Type B pancreatic cell (in vitro differentiated cells): ENCODE data around the gene PNP. TPM values are rescaled to one million over a fixed set of nuclear protein-coding genes. Genes with fewer than 3 reads are reported as not detected.
"Not testable (repeated sequence)": the region's sequence is repeated elsewhere in the genome, so short reads cannot be mapped to it uniquely, and the experiment has no call there.

Experiments
- DNase-seq: peaks from one replicate; pipeline ENCODE4 v3.0.0; 2021; ENCODE audit warnings: mixed read lengths; ENCODE audit not compliant: unreplicated experiment; ENCODE audit errors: extremely low spot score
- H3K27ac Mint-ChIP-seq: 2 replicates; pipeline ENCODE4 v1.8.0; 2021; ENCODE audit warnings: mild to moderate bottlenecking, mixed read lengths
- H3K27me3 Mint-ChIP-seq: 2 replicates; pipeline ENCODE4 v1.8.0; 2021; ENCODE audit warnings: mixed read lengths
- H3K36me3 Mint-ChIP-seq: 2 replicates; pipeline ENCODE4 v1.8.0; 2021; ENCODE audit warnings: mixed read lengths
- H3K4me1 Mint-ChIP-seq: one replicate; pipeline ENCODE4 v1.8.0; 2021; ENCODE audit warnings: mixed read lengths; ENCODE audit not compliant: unreplicated experiment
- H3K4me3 Mint-ChIP-seq: 2 replicates; pipeline ENCODE4 v1.8.0; 2021; ENCODE audit warnings: mild to moderate bottlenecking, mixed read lengths
- H3K9me3 Mint-ChIP-seq: 2 replicates; pipeline ENCODE4 v1.8.0; 2021; ENCODE audit warnings: mixed read lengths
- total RNA-seq: library from RNA; stranded (reverse); gene quantifications from 2 replicates; pipeline ENCODE4 v1.2.1, GENCODE V29; 2021; ENCODE audit warnings: low replicate concordance
- TF ChIP-seq, protein P1 (sequence below): fragments of 200-600 bp; sonication (generic); conservative IDR thresholded peaks from 2 replicates; pipeline ENCODE4 v1.5.0; 2021; ENCODE audit warnings: antibody characterized with exemption, mild to moderate bottlenecking

PNP gene
- total RNA-seq, 1 donor from 2014 or later, result 36.9 TPM

DNA sequence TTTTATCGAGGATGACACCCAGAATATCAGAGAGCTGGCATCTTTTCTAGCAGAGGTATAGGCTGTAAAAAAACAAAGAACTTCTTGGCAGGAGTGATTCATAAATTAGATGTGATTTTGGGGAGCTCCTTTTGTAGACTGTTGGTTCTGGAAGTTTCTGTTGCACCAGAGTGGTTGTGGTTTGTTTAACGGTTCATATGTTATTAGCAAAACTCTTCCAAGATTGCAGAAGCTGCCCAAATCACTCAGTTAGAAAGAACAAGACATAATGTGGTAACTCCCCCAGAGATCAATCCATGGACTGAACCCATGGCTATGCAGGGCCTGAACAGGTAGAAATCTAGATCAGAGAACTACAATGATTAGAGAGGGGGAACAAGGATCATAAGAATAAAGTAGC lies 29.4 kb downstream of the PNP start:
- H3K4me3 Mint-ChIP-seq, result no peak overlapping the region
- no peaks in the 10 kb centered on the region for H3K36me3 Mint-ChIP-seq
- TF ChIP-seq, protein P1, sequence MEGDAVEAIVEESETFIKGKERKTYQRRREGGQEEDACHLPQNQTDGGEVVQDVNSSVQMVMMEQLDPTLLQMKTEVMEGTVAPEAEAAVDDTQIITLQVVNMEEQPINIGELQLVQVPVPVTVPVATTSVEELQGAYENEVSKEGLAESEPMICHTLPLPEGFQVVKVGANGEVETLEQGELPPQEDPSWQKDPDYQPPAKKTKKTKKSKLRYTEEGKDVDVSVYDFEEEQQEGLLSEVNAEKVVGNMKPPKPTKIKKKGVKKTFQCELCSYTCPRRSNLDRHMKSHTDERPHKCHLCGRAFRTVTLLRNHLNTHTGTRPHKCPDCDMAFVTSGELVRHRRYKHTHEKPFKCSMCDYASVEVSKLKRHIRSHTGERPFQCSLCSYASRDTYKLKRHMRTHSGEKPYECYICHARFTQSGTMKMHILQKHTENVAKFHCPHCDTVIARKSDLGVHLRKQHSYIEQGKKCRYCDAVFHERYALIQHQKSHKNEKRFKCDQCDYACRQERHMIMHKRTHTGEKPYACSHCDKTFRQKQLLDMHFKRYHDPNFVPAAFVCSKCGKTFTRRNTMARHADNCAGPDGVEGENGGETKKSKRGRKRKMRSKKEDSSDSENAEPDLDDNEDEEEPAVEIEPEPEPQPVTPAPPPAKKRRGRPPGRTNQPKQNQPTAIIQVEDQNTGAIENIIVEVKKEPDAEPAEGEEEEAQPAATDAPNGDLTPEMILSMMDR, result no peak
- H3K4me1 Mint-ChIP-seq, result peaks cover 13% of the 10 kb centered on the region
- H3K9me3 Mint-ChIP-seq, result peaks cover 6% of the 10 kb centered on the region
- H3K27ac Mint-ChIP-seq, result no peak overlapping the region
- no peaks in the 10 kb centered on the region for H3K27me3 Mint-ChIP-seq
- DNase-seq, result no peak

GRCh38 chr14:20499108-20499507 lies 29.9 kb downstream of the PNP start:
- H3K9me3 Mint-ChIP-seq, result peaks cover 3% of the 10 kb centered on the region
- H3K27me3 Mint-ChIP-seq, result no peaks in the 10 kb centered on the region
- no peak overlapping the region for H3K4me3 Mint-ChIP-seq
- no peaks in the 10 kb centered on the region for H3K36me3 Mint-ChIP-seq
- TF ChIP-seq, protein P1, result no peak
- H3K27ac Mint-ChIP-seq, result no peak overlapping the region
- no peak for DNase-seq
- H3K4me1 Mint-ChIP-seq, result peaks cover 14% of the 10 kb centered on the region

- H3K4me3 Mint-ChIP-seq, result no peak overlapping the region
- no peak overlapping the region for H3K27ac Mint-ChIP-seq
- DNase-seq, result no peak
- no peaks in the 10 kb centered on the region for H3K27me3 Mint-ChIP-seq
- H3K36me3 Mint-ChIP-seq, result no peaks in the 10 kb centered on the region
- peaks cover 14% of the 10 kb centered on the region for H3K4me1 Mint-ChIP-seq
- TF ChIP-seq, protein P1, result no peak
- peaks cover 3% of the 10 kb centered on the region for H3K9me3 Mint-ChIP-seq
Measured at GRCh38 chr14:20499881-20500280, 30.7 kb downstream of the PNP start.

DNA sequence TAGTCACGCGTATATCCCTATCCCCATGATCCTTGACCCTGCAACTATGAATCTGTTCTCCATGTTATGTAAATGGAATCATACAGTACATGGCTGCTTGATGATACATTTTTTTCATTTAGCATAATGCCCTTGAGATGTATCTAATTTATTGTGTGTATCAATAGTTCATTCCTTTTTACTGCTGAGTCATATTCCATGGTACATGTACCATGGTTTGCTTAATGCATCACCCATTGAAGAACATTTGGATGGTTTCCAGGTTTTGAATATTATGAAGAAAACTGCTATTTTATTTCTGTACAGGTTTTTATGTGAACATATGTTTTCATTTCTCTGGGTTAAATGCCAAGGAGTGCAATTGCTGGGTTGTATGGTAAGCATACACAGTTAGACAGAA lies 32.1 kb downstream of the PNP start:
- no peak for DNase-seq
- Mint-ChIP-seq H3K9me3 (no peaks in the 10 kb centered on the region), H3K27ac (no peak overlapping the region), H3K27me3 (no peaks in the 10 kb centered on the region), H3K36me3 (no peaks in the 10 kb centered on the region), H3K4me3 (no peak overlapping the region), H3K4me1 (peaks cover 14% of the 10 kb centered on the region)
- TF ChIP-seq, protein P1, result no peak

DNA sequence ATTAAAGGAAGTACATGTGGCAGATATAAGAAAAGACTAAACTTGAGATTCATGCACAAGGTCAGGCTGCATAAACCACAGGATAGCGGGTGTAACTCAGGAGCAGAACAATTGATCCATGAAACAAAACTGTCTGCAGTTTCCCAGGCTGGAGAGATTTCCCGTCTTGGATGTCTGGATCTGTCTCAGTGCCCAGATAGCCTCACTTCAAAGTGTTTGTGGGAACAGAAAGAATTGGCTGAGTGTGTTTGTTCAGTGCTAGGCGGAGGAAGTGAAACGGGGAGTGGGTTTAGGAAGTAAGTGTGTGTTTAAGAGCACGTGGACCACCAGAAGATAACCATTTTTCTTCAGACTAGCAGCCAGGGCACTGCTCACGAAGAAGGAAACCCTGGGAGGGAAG lies 34.7 kb downstream of the PNP start:
- TF ChIP-seq, protein P1, result no peak
- no peak overlapping the region for H3K27ac Mint-ChIP-seq

DNA sequence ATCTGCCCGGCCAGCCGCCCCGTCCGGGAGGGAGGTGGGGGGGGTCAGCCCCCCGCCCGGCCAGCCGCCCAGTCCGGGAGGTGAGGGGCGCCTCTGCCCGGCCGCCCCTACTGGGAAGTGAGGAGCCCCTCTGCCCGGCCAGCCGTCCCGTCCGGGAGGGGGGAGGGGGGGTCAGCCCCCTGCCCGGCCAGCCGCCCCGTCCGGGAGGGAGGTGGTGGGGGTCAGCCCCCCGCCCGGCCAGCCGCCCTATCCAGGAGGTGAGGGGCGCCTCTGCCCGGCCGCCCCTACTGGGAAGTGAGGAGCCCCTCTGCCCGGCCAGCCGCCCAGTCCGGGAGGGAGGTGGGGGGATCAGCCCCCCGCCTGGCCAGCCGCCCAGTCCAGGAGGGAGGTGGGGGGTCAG lies 37.1 kb downstream of the PNP start:
- H3K36me3 Mint-ChIP-seq, DNase-seq, H3K27me3 Mint-ChIP-seq, H3K9me3 Mint-ChIP-seq, H3K4me3 Mint-ChIP-seq, H3K27ac Mint-ChIP-seq, H3K4me1 Mint-ChIP-seq: not testable (repeated sequence)

More for the DNA sequence above, 34.7 kb downstream of the PNP start:
- Mint-ChIP-seq H3K36me3 (no peaks in the 10 kb centered on the region), H3K4me1 (peaks cover 10% of the 10 kb centered on the region), H3K9me3 (no peaks in the 10 kb centered on the region), H3K27me3 (no peaks in the 10 kb centered on the region), H3K4me3 (no peak overlapping the region)
- DNase-seq, result no peak

GRCh38 chr14:20506752-20507151 lies 37.5 kb downstream of the PNP start:
- not testable (repeated sequence) for H3K36me3 Mint-ChIP-seq, H3K27me3 Mint-ChIP-seq, DNase-seq, H3K4me1 Mint-ChIP-seq, H3K27ac Mint-ChIP-seq, H3K4me3 Mint-ChIP-seq, H3K9me3 Mint-ChIP-seq

- not testable (repeated sequence) for H3K27ac Mint-ChIP-seq, H3K36me3 Mint-ChIP-seq, DNase-seq, H3K9me3 Mint-ChIP-seq, H3K4me3 Mint-ChIP-seq, H3K4me1 Mint-ChIP-seq
- H3K27me3 Mint-ChIP-seq, result peaks cover 12% of the 10 kb centered on the region
Measured at GRCh38 chr14:20507537-20507936, 38.3 kb downstream of the PNP start.
